Smooth muscle cell (in vitro differentiated cells): ENCODE results near the gene FCSK. TPM values are rescaled to one million over a fixed set of nuclear protein-coding genes. Genes with fewer than 3 reads are reported as not detected.
A peak's percentile ranks its signal among the peaks of the same experiment; 100 is the strongest.

Source experiments
- DNase-seq: peaks from one replicate; lab custom pipeline; 2025; ENCODE audit not compliant: unreplicated experiment; lab: John Stamatoyannopoulos, UW
- H2AFZ ChIP-seq: fragments of 200-600 bp; sonication (generic); 2 replicates; pipeline ENCODE4 v1.6.0; 2016; ENCODE audit warnings: antibody characterized with exemption, low read depth, mild to moderate bottlenecking
- H3F3A ChIP-seq: fragments of 200-600 bp; sonication (generic); 2 replicates; pipeline ENCODE4 v1.6.0; 2017; ENCODE audit warnings: antibody characterized with exemption, low read depth
- H3K27ac ChIP-seq: fragments of 200-600 bp; sonication (generic); 2 replicates; pipeline ENCODE4 v1.5.1; 2016; ENCODE audit warnings: low read depth, mild to moderate bottlenecking
- H3K27me3 ChIP-seq: fragments of 200-600 bp; sonication (generic); 2 replicates; pipeline ENCODE4 v1.6.1; 2016; ENCODE audit warnings: low read depth, mild to moderate bottlenecking
- H3K36me3 ChIP-seq: fragments of 200-600 bp; sonication (generic); 2 replicates; pipeline ENCODE4 v1.5.1; 2016; ENCODE audit warnings: low read depth
- H3K4me1 ChIP-seq: fragments of 200-600 bp; sonication (generic); 2 replicates; pipeline ENCODE4 v1.5.1; 2016; ENCODE audit warnings: low read depth
- H3K4me2 ChIP-seq: fragments of 200-600 bp; sonication (generic); 2 replicates; pipeline ENCODE4 v1.6.0; 2016; ENCODE audit warnings: mild to moderate bottlenecking
- H3K4me3 ChIP-seq: fragments of 200-600 bp; sonication (generic); 2 replicates; pipeline ENCODE4 v1.5.1; 2016; ENCODE audit warnings: mild to moderate bottlenecking
- H3K79me2 ChIP-seq: fragments of 200-600 bp; sonication (generic); 2 replicates; pipeline ENCODE4 v1.6.0; 2016; ENCODE audit warnings: low read depth, mild to moderate bottlenecking
- H3K9ac ChIP-seq: fragments of 200-600 bp; sonication (generic); 2 replicates; pipeline ENCODE4 v1.6.0; 2016; ENCODE audit warnings: low read depth
- H3K9me3 ChIP-seq: fragments of 200-600 bp; sonication (generic); replicated peaks from 2 replicates; pipeline ENCODE4 v1.5.1; 2016; ENCODE audit warnings: low read depth
- H4K20me1 ChIP-seq: fragments of 200-600 bp; sonication (generic); 2 replicates; pipeline ENCODE4 v1.6.0; 2016; ENCODE audit warnings: low read depth
- WGBS: methylation state at CpG from one replicate; pipeline ENCODE4 v1.1.7; 2016; ENCODE audit warnings: low lambda C conversion rate; 5-methylcytosine and 5-hydroxymethylcytosine counted together
- polyA plus RNA-seq: library from polyadenylated mRNA; unstranded; fragments of >200 nt; fragmentation: Nextera tagmentation; extraction: Ambion mirVana; gene quantifications from 2 replicates; pipeline ENCODE4 v1.2.1, GENCODE V29; 2016
- total RNA-seq: library from RNA; depleted of rRNA; stranded (reverse); fragments of >200 nt; gene quantifications from 2 replicates; pipeline ENCODE4 v1.2.3, GENCODE V29; 2014
- TF ChIP-seq, protein P1 (sequence below): fragments of 200-600 bp; sonication (generic); IDR thresholded peaks from 2 replicates; pipeline ENCODE4 v1.5.1; 2017; ENCODE audit warnings: borderline replicate concordance, mild to moderate bottlenecking, antibody characterized with exemption; ENCODE audit not compliant: insufficient read depth, poor library complexity, severe bottlenecking

The FCSK gene
- total and polyA plus RNA-seq, 2 experiments from 2014 or later = 4.8 to 16.5 TPM

DNA sequence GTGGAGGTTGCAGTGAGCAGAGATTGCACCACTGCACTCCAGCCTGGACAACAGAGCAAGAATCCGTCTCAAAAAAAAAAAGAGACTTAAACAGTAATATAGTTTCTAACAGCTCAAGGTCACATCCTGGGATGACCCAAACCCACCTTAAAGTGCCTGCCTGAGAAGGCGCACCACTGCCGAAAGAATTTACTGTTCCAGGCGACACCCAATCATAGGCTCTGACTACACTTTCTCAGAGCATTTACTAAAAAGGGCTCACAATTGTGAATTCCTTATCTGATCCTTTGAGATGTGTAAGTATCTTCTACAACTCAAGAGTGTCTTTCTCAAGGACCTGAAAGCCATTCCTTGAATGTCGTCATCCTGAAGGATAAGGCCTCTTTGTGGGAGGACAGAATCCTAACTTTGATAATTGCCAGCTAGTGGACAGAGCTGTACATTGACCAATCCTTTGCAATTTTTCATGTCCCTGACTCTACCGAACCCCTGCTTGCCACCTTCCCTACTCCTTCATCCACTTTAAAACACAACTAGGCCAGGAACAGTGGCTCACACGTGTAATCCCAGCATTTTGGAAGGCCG, 12.9 kb upstream of the FCSK start:
- H3K36me3 ChIP-seq = no peaks in the 10 kb centered on the region
- no peak overlapping the region for H3K4me2 ChIP-seq
- 73% methylated on average over 8 of the region's 8 CpGs for WGBS
- H2AFZ ChIP-seq = no peak overlapping the region
- peaks cover 18% of the 10 kb centered on the region for H3K4me1 ChIP-seq
- no peak for DNase-seq
- H3K79me2 ChIP-seq = peaks cover 6% of the 10 kb centered on the region
- H3K4me3 ChIP-seq = no peak overlapping the region
- H3K27ac ChIP-seq = no peak overlapping the region
- H3K9me3 ChIP-seq = no peaks in the 10 kb centered on the region
- H3K9ac ChIP-seq = no peak overlapping the region
- H3F3A ChIP-seq = peaks cover 15% of the 10 kb centered on the region
- peaks cover 6% of the 10 kb centered on the region for H4K20me1 ChIP-seq
- TF ChIP-seq, protein P1, sequence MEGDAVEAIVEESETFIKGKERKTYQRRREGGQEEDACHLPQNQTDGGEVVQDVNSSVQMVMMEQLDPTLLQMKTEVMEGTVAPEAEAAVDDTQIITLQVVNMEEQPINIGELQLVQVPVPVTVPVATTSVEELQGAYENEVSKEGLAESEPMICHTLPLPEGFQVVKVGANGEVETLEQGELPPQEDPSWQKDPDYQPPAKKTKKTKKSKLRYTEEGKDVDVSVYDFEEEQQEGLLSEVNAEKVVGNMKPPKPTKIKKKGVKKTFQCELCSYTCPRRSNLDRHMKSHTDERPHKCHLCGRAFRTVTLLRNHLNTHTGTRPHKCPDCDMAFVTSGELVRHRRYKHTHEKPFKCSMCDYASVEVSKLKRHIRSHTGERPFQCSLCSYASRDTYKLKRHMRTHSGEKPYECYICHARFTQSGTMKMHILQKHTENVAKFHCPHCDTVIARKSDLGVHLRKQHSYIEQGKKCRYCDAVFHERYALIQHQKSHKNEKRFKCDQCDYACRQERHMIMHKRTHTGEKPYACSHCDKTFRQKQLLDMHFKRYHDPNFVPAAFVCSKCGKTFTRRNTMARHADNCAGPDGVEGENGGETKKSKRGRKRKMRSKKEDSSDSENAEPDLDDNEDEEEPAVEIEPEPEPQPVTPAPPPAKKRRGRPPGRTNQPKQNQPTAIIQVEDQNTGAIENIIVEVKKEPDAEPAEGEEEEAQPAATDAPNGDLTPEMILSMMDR = no peak
- no peaks in the 10 kb centered on the region for H3K27me3 ChIP-seq

- no peaks in the 10 kb centered on the region for H3K36me3 ChIP-seq
- H3K4me3 ChIP-seq = no peak overlapping the region
- H3K4me2 ChIP-seq = no peak overlapping the region
- TF ChIP-seq, protein P1 = no peak
- H3K9me3 ChIP-seq = no peaks in the 10 kb centered on the region
- H3K27me3 ChIP-seq = no peaks in the 10 kb centered on the region
- peaks cover 9% of the 10 kb centered on the region for H3K4me1 ChIP-seq
- H3K27ac ChIP-seq = no peak overlapping the region
- H4K20me1 ChIP-seq = no peaks in the 10 kb centered on the region
- peaks cover 7% of the 10 kb centered on the region for H3F3A ChIP-seq
- H3K79me2 ChIP-seq = peaks cover 5% of the 10 kb centered on the region
- H2AFZ ChIP-seq = no peak overlapping the region
- 91% methylated on average over 7 of the region's 7 CpGs for WGBS
- H3K9ac ChIP-seq = no peak overlapping the region
- DNase-seq = no peak
These were observed 12.1 kb upstream of the FCSK start for GRCh38 chr16:70442344-70442743.

GRCh38 chr16:70444249-70445063, 9.9 kb upstream of the FCSK start:
- Histone ChIP-seq H3K4me2 (no peak overlapping the region), H3K4me1 (peaks cover 6% of the 10 kb centered on the region), H3K9me3 (no peaks in the 10 kb centered on the region), H3K27me3 (no peaks in the 10 kb centered on the region), H4K20me1 (no peaks in the 10 kb centered on the region), H3K4me3 (no peak overlapping the region), H3K27ac (peak overlapping the region; percentile 58), H3F3A (no peaks in the 10 kb centered on the region), H3K36me3 (no peaks in the 10 kb centered on the region), H3K9ac (no peak overlapping the region), H2AFZ (peak overlapping the region; percentile 35), H3K79me2 (no peaks in the 10 kb centered on the region)
- DNase-seq = no peak
- TF ChIP-seq, protein P1 = no peak
- 61% methylated on average over 4 of the region's 4 CpGs for WGBS
